Right lobe of liver (tissue), 6 donors: Measurements from ENCODE around the gene THRA. TPM values are rescaled to one million over a fixed set of nuclear protein-coding genes. Genes with fewer than 3 reads are reported as not detected.

Experiments used
- ATAC-seq, 4 donors: fragments of 200-7000 bp; cut with Tn5 transposase; one replicate each; pipeline ENCODE4 v1.9.1; 2020; ENCODE audit warnings: mild to moderate bottlenecking in 4 of 4, moderate library complexity in 4 of 4
- DNase-seq, 3 donors: peaks; one replicate each; pipeline ENCODE4 v3.0.0-alpha.2; 2020
- H3K27ac ChIP-seq, 3 donors: fragments of 200-600 bp; one replicate each; pipeline ENCODE4 v1.8.0; 2022
- H3K27me3 ChIP-seq, 2 donors: fragments of 200-600 bp; one replicate each; pipeline ENCODE4 v1.8.0; 2022
- H3K36me3 ChIP-seq, 4 donors: fragments of 200-600 bp; sonication (generic) in 1 of 4; one replicate each; pipeline versions ENCODE4 v1.5.1 to v1.8.0; 2017 to 2022; ENCODE audit warnings: control low read depth in 1 of 4
- H3K4me1 ChIP-seq, 4 donors: fragments of 200-600 bp; sonication (generic) in 1 of 4; one replicate each; pipeline versions ENCODE4 v1.5.1 to v1.8.0; 2017 to 2022; ENCODE audit warnings: control low read depth in 1 of 4
- H3K4me3 ChIP-seq, 3 donors: fragments of 200-600 bp; one replicate each; pipeline ENCODE4 v1.8.0; 2022
- H3K9me3 ChIP-seq, 4 donors: fragments of 200-600 bp; sonication (generic) in 1 of 4; one replicate each; pipeline versions ENCODE4 v1.5.1 to v1.8.0; 2017 to 2022; ENCODE audit warnings: control low read depth in 1 of 4
- CTCF ChIP-seq, 4 donors: fragments of 200-600 bp in 3 of 4; fragments of 450-650 bp in 1 of 4; IDR thresholded peaks; one replicate each; pipeline versions ENCODE4 v1.5.1 to v1.8.0; 2016 to 2022; ENCODE audit warnings: antibody characterized with exemption in 4 of 4, mild to moderate bottlenecking in 2 of 4
- POLR2A ChIP-seq: fragments of 450-650 bp; IDR thresholded peaks from one replicate; pipeline ENCODE4 v1.6.1; 2017; ENCODE audit warnings: antibody characterized with exemption, mild to moderate bottlenecking
- WGBS: methylation state at CpG from one replicate; pipeline ENCODE4 v1.1.6; 2018; ENCODE audit warnings: low coverage, low lambda C conversion rate; ENCODE audit not compliant: insufficient coverage; ENCODE audit errors: missing lambda C conversion rate; 5-methylcytosine and 5-hydroxymethylcytosine counted together
- intact Hi-C, 2 donors: fragments of 100-400 bp; cut with DNase I; formaldehyde crosslinking; loops; one replicate each; pipeline versions ENCODE4 v1.11.2 to v1.14.1; 2022
- total RNA-seq, 6 experiments: library from RNA; depleted of rRNA in 2 of 6; stranded (reverse); fragments of >200 nt in 2 of 6; fragmentation: NEBNext Ultra II Directional in 3 of 6; extraction: Animal tissue kit (Norgen Biotek cat#: 25700) in 3 of 6; gene quantifications; one replicate each; pipeline versions ENCODE4 v1.1.0 to v1.2.4, GENCODE V29; 2016 to 2023
- donor health status: DM: no; HTN: yes; CAD: no.
- donor health status: DM: no; HTN: no; CAD: no.
- donor health status: DM: no; HTN: no; CAD: no.
- donor health status: DM: no; HTN: yes; CAD: no.
- donor health status: DM: no; HTN: yes; CAD: no.

THRA gene
- total RNA-seq, 6 experiments from 2014 or later, result 3.7 to 9.4 (median 7.7) TPM

- peaks cover 0 to 42% (median 17%) of the 10 kb centered on the region in 4 donors for H3K4me1 ChIP-seq
- no peaks in the 10 kb centered on the region for H3K27me3 ChIP-seq
- 46% methylated on average over 2 of the region's 2 CpGs for WGBS
- intact Hi-C loops, result no loop called here
- no peak overlapping the region for H3K4me3 ChIP-seq
- H3K9me3 ChIP-seq, result no peaks in the 10 kb centered on the region
- DNase-seq, result no peak
- no peak for ATAC-seq
- H3K36me3 ChIP-seq, result no peaks in the 10 kb centered on the region
- H3K27ac ChIP-seq, result peak overlapping the region in 1 of 3 donors; percentile 10
- TF ChIP-seq POLR2A (no peak), CTCF (IDR thresholded peaks at IDR 0.05) (no peak)
Measured at GRCh38 chr17:40103688-40104087, 40.9 kb downstream of the THRA start.

GRCh38 chr17:40104594-40105486 lies 42.1 kb downstream of the THRA start:
- H3K4me3 ChIP-seq, result no peak overlapping the region
- no peaks in the 10 kb centered on the region for H3K9me3 ChIP-seq
- no peaks in the 10 kb centered on the region for H3K27me3 ChIP-seq
- TF ChIP-seq POLR2A (no peak), CTCF (IDR thresholded peaks at IDR 0.05) (no peak)
- intact Hi-C loops, result no loop called here
- WGBS, result 59% methylated on average over 2 of the region's 3 CpGs
- peaks cover 0 to 49% (median 24%) of the 10 kb centered on the region in 4 donors for H3K4me1 ChIP-seq
- ATAC-seq (no peak), DNase-seq (no peak)
- no peak overlapping the region for H3K27ac ChIP-seq
- H3K36me3 ChIP-seq, result no peaks in the 10 kb centered on the region

- Histone ChIP-seq H3K36me3 (no peaks in the 10 kb centered on the region), H3K27ac (peak overlapping the region in 2 of 3 donors; percentile 90 to 91), H3K4me3 (no peak overlapping the region), H3K9me3 (no peaks in the 10 kb centered on the region), H3K4me1 (peaks cover 2 to 60% (median 35%) of the 10 kb centered on the region in 4 donors), H3K27me3 (no peaks in the 10 kb centered on the region)
- no peak for ATAC-seq
- WGBS, result 60% methylated on average over 5 of the region's 5 CpGs
- DNase-seq, result peak in 1 of 3 donors; percentile 24
- TF ChIP-seq CTCF (IDR thresholded peaks at IDR 0.05), result no peak
- no peak for TF ChIP-seq POLR2A
- intact Hi-C loops, result no loop called here
Measured at GRCh38 chr17:40105861-40106759, 43.3 kb downstream of the THRA start.

- DNase-seq (peak in 1 of 3 donors; percentile 46), ATAC-seq (no peak)
- Histone ChIP-seq H3K36me3 (no peaks in the 10 kb centered on the region), H3K27me3 (no peaks in the 10 kb centered on the region), H3K27ac (peak overlapping the region; percentile 90 to 91 (median 90)), H3K9me3 (no peaks in the 10 kb centered on the region), H3K4me3 (no peak overlapping the region), H3K4me1 (peaks cover 2 to 60% (median 34%) of the 10 kb centered on the region in 4 donors)
- TF ChIP-seq POLR2A (no peak), CTCF (IDR thresholded peaks at IDR 0.05) (no peak)
- intact Hi-C loops, result no loop called here
- WGBS, result 51% methylated on average over 19 of the region's 20 CpGs
Measured at GRCh38 chr17:40106760-40107521, 44.2 kb downstream of the THRA start.
